SK-N-MC (cell line): ENCODE data around the gene TEX9.

Experiments
- EZH2 ChIP-seq: fragments of 200-600 bp; sonication (generic); IDR thresholded peaks from one replicate; pipeline ENCODE4 v1.6.1; 2017; ENCODE audit warnings: antibody characterized with exemption
- POLR2AphosphoS5 ChIP-seq: IDR thresholded peaks from 2 replicates; pipeline ENCODE4 v1.6.1; 2012; ENCODE audit warnings: mild to moderate bottlenecking, low read depth, low read length, borderline replicate concordance

- peak; percentile 51; the same call in 1 of the 2 replicates for TF ChIP-seq POLR2AphosphoS5
- TF ChIP-seq EZH2 = no peak
Measured at GRCh38 chr15:56464893-56465520, 99.8 kb downstream of the TEX9 start, which contains the start of gene MNS1.
